B cell (primary cell): ENCODE results near the gene MSH3. TPM values are rescaled to one million over a fixed set of nuclear protein-coding genes. Genes with fewer than 3 reads are reported as not detected.

Source experiments
- ATAC-seq: fragments of 200-7000 bp; cut with Tn5 transposase; one replicate; pipeline ENCODE4 v1.10.0; 2021; ENCODE audit warnings: low read depth, mild to moderate bottlenecking, moderate number of reproducible peaks, moderate library complexity
- CTCF ChIA-PET: fragments of 350-600 bp; sonication (Branson Sonifier 250); formaldehyde crosslinking; loops from one replicate; lab custom pipeline; 2021; ENCODE audit warnings: antibody characterized with exemption, inconsistent platforms; lab: Charles Lee
- POLR2A ChIA-PET: fragments of 350-600 bp; sonication (Branson Sonifier 250); formaldehyde crosslinking; loops from one replicate; lab custom pipeline; 2021; ENCODE audit warnings: antibody characterized with exemption; lab: Charles Lee
- DNase-seq: peaks from one replicate; pipeline ENCODE4 v3.0.0; 2013
- H2AFZ ChIP-seq: 2 replicates; pipeline ENCODE4 v1.6.1; 2012; ENCODE audit warnings: mild to moderate bottlenecking, low read depth, low read length; ENCODE audit not compliant: insufficient read depth, poor library complexity, severe bottlenecking
- H3K27ac ChIP-seq, 2 donors: 1 replicate in 1 of 2; 2 replicates in 1 of 2; pipeline ENCODE4 v1.5.1; 2012 to 2013; ENCODE audit warnings: low read length in 2 of 2, mild to moderate bottlenecking in 2 of 2, moderate library complexity in 1 of 2
- H3K27me3 ChIP-seq, 4 experiments: fragments of 200-600 bp in 1 of 4; sonication (generic) in 1 of 4; replicated peaks in 1 of 4; 1 replicate in 2 of 4; 2 replicates in 2 of 4; pipeline versions ENCODE4 v1.6.1 to v1.7.0; 2013 to 2016; ENCODE audit warnings: low read length in 3 of 4, mild to moderate bottlenecking in 2 of 4, mixed read lengths in 1 of 4, moderate library complexity in 1 of 4; ENCODE audit not compliant: insufficient read depth in 4 of 4, control insufficient read depth in 3 of 4; ENCODE audit errors: control extremely low read depth in 1 of 4
- H3K36me3 ChIP-seq, 2 experiments: replicated peaks in 1 of 2; 1 replicate in 1 of 2; 2 replicates in 1 of 2; pipeline versions ENCODE4 v1.6.1 to v1.7.1; 2013; ENCODE audit warnings: low read length in 1 of 2; ENCODE audit not compliant: insufficient read depth in 2 of 2, control insufficient read depth in 1 of 2; ENCODE audit errors: control extremely low read depth in 1 of 2, extremely low read depth in 1 of 2
- H3K4me1 ChIP-seq, 2 donors: fragments of 200-600 bp in 1 of 2; sonication (generic) in 1 of 2; 1 replicate in 1 of 2; 2 replicates in 1 of 2; pipeline versions ENCODE4 v1.5.1 to v1.6.1; 2013 to 2017; ENCODE audit warnings: low read length in 2 of 2; ENCODE audit not compliant: control insufficient read depth in 2 of 2, insufficient read depth in 2 of 2
- H3K4me2 ChIP-seq: replicated peaks from 2 replicates; pipeline ENCODE3; 2012; ENCODE audit warnings: mild to moderate bottlenecking, low read depth, low read length; ENCODE audit not compliant: poor library complexity, severe bottlenecking
- H3K4me3 ChIP-seq, 5 experiments: fragments of 200-600 bp in 1 of 5; sonication (generic) in 1 of 5; 1 replicate in 3 of 5; 2 replicates in 2 of 5; pipeline versions ENCODE4 v1.5.1 to v1.7.0; 2011 to 2016; ENCODE audit warnings: low read length in 4 of 5, mild to moderate bottlenecking in 4 of 5, low read depth in 2 of 5, control low read depth in 1 of 5, moderate library complexity in 1 of 5; ENCODE audit not compliant: insufficient read depth in 1 of 5; ENCODE audit errors: control extremely low read depth in 1 of 5, extremely low read depth in 1 of 5
- H3K79me2 ChIP-seq: fragments of 200-600 bp; sonication (generic); one replicate; pipeline ENCODE4 v1.6.0; 2016; ENCODE audit warnings: low read length; ENCODE audit not compliant: control insufficient read depth, insufficient read depth
- H3K9ac ChIP-seq: fragments of 200-600 bp; sonication (generic); 2 replicates; pipeline ENCODE4 v1.6.1; 2017; ENCODE audit warnings: mild to moderate bottlenecking, low read length, moderate library complexity
- H3K9me3 ChIP-seq, 3 donors: one replicate each; pipeline versions ENCODE4 v1.6.1 to v1.7.1; 2013; ENCODE audit warnings: low read length in 2 of 3; ENCODE audit not compliant: control insufficient read depth in 2 of 3, insufficient read depth in 1 of 3; ENCODE audit errors: control extremely low read depth in 1 of 3
- H4K20me1 ChIP-seq: 2 replicates; pipeline ENCODE4 v1.6.0; 2012; ENCODE audit warnings: mild to moderate bottlenecking, low read length; ENCODE audit not compliant: insufficient read depth, control insufficient read depth, poor library complexity, severe bottlenecking
- H3K27ac Mint-ChIP-seq: one replicate; pipeline ENCODE4 v1.8.0; 2021; ENCODE audit warnings: mixed read lengths
- H3K27me3 Mint-ChIP-seq: one replicate; pipeline ENCODE4 v1.8.0; 2021; ENCODE audit warnings: mixed read lengths
- H3K4me1 Mint-ChIP-seq: one replicate; pipeline ENCODE4 v1.8.0; 2021; ENCODE audit warnings: mixed read lengths
- H3K4me3 Mint-ChIP-seq: one replicate; pipeline ENCODE4 v1.8.0; 2021; ENCODE audit warnings: mixed read lengths
- H3K9me3 Mint-ChIP-seq: one replicate; pipeline ENCODE4 v1.8.0; 2022; ENCODE audit warnings: mixed read lengths; ENCODE audit not compliant: insufficient read depth
- EZH2 ChIP-seq: IDR thresholded peaks from 2 replicates; pipeline ENCODE4 v1.6.1; 2012; ENCODE audit warnings: borderline replicate concordance, low read depth, mild to moderate bottlenecking, moderate library complexity, low read length; ENCODE audit not compliant: insufficient read depth, poor library complexity, severe bottlenecking
- WGBS: methylation state at CpG from one replicate; pipeline ENCODE4 v1.1.5; 2013; ENCODE audit warnings: missing lambda C conversion rate; ENCODE audit not compliant: insufficient coverage; 5-methylcytosine and 5-hydroxymethylcytosine counted together
- intact Hi-C: fragments of 100-400 bp; cut with micrococcal nuclease; formaldehyde crosslinking; loops from one replicate; pipeline ENCODE4 v1.10.0; 2022
- polyA plus RNA-seq: library from polyadenylated mRNA; depleted of rRNA; stranded (reverse); fragments of >200 nt; gene quantifications from 2 replicates; pipeline ENCODE4 v1.2.3, GENCODE V29; 2012
- total RNA-seq, 2 donors: library from RNA; stranded (reverse); fragments of 120-200 nt in 1 of 2; gene quantifications; 1 replicate in 1 of 2; 2 replicates in 1 of 2; pipeline versions ENCODE4 v1.2.3 to v1.2.4, GENCODE V29; 2013 to 2022
- TF ChIP-seq, protein P1 (sequence below): fragments of 200-600 bp; IDR thresholded peaks from one replicate; pipeline ENCODE4 v1.8.0; 2022; ENCODE audit warnings: antibody characterized with exemption, mild to moderate bottlenecking

The MSH3 gene
- total and polyA plus RNA-seq, 2 donors (not counting 1 experiment from before 2014, with no cell fraction given) = 3.5 to 26.3 TPM

DNA sequence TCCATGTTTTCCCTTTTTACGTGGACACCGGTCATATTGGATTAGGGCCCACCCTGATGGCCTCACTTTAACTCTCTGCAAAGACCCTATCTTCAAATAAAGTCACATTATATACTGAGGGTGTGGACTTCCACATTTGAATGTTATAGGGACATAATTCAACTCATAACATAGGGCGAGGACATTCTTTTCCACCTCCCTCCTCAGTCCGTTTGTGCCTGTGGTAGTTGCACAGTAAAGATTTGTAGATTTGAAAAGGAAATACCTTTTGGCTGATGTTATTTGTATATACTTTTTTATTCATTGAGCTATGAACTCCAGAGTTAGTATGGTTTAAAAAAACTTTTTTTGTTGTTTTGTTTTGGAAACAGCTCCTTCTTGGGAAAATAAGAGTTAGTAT lies 51.3 kb downstream of the MSH3 start:
- Mint-ChIP-seq H3K27ac (no peak overlapping the region), H3K9me3 (no peaks in the 10 kb centered on the region), H3K4me3 (no peak overlapping the region), H3K27me3 (no peaks in the 10 kb centered on the region), H3K4me1 (peaks cover 23% of the 10 kb centered on the region)
- no CpG with 5 or more reads among the region's 4 CpGs for WGBS
- Histone ChIP-seq H3K4me1 (peaks cover 12% of the 10 kb centered on the region in 2 donors), H3K27me3 (no peaks in the 10 kb centered on the region), H4K20me1 (no peaks in the 10 kb centered on the region), H3K4me2 (no peak overlapping the region), H3K79me2 (no peaks in the 10 kb centered on the region), H3K9me3 (peaks cover 0 to 8% (median 0%) of the 10 kb centered on the region in 3 donors), H3K36me3 (peaks cover 7 to 8% of the 10 kb centered on the region in 2 experiments), H2AFZ (no peak overlapping the region), H3K9ac (no peak overlapping the region), H3K4me3 (no peak overlapping the region), H3K27ac (no peak overlapping the region)
- TF ChIP-seq, protein P1, sequence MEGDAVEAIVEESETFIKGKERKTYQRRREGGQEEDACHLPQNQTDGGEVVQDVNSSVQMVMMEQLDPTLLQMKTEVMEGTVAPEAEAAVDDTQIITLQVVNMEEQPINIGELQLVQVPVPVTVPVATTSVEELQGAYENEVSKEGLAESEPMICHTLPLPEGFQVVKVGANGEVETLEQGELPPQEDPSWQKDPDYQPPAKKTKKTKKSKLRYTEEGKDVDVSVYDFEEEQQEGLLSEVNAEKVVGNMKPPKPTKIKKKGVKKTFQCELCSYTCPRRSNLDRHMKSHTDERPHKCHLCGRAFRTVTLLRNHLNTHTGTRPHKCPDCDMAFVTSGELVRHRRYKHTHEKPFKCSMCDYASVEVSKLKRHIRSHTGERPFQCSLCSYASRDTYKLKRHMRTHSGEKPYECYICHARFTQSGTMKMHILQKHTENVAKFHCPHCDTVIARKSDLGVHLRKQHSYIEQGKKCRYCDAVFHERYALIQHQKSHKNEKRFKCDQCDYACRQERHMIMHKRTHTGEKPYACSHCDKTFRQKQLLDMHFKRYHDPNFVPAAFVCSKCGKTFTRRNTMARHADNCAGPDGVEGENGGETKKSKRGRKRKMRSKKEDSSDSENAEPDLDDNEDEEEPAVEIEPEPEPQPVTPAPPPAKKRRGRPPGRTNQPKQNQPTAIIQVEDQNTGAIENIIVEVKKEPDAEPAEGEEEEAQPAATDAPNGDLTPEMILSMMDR = no peak
- no peak for TF ChIP-seq EZH2
- ChIA-PET POLR2A (no interaction called here), CTCF (interaction anchor here (1.3 kb wide), 1 partner anchor 18 kb away, joined by 3 read pairs; no protein-coding TSS in a partner anchor)
- ATAC-seq (no peak), DNase-seq (no peak)
- intact Hi-C loops = no loop called here

DNA sequence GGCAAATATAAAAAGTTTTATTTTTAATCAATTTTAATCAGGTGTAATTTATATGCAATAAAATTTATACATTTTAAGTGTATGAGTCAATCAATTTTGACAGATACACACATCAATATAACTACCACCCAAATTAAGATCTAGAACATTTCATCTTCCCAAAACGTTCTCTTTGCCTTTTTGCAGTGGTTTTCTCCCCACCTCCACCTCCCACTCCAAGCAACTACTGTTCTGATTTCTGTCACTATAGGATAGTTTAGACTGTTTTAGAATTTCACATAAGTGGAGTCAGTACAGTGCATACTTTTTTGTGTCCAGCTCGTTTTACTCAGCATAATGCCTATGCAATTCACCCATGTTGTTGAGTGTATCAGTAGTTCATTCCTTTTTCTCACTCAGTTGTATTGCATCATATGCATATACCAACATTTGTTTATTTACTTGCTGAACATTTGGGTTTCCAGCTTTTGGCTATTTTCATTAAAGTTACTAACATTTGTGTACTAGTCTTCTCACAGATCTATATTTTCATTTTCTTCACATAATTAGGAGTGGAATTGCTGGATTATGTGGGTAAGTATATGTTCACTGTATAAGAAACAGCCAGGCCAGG lies 52.5 kb downstream of the MSH3 start:
- peaks cover 0 to 8% (median 0%) of the 10 kb centered on the region in 3 donors for H3K9me3 ChIP-seq
- intact Hi-C loops = no loop called here
- Mint-ChIP-seq H3K27me3 (no peaks in the 10 kb centered on the region), H3K4me3 (no peak overlapping the region), H3K9me3 (no peaks in the 10 kb centered on the region), H3K4me1 (peaks cover 19% of the 10 kb centered on the region), H3K27ac (no peak overlapping the region)
- DNase-seq = no peak
- H3K79me2 ChIP-seq = no peaks in the 10 kb centered on the region
- TF ChIP-seq, protein P1 = no peak
- TF ChIP-seq EZH2 = no peak
- no peak overlapping the region for H3K9ac ChIP-seq
- no peaks in the 10 kb centered on the region for H4K20me1 ChIP-seq
- no peak overlapping the region for H3K4me3 ChIP-seq
- WGBS = no CpG with 5 or more reads among the region's 2 CpGs
- no peak overlapping the region for H3K27ac ChIP-seq
- peaks cover 5 to 8% of the 10 kb centered on the region in 2 experiments for H3K36me3 ChIP-seq
- H2AFZ ChIP-seq = no peak overlapping the region
- ATAC-seq = no peak
- no peak overlapping the region for H3K4me2 ChIP-seq
- POLR2A ChIA-PET = no interaction called here
- H3K4me1 ChIP-seq = peaks cover 12% of the 10 kb centered on the region in 2 donors
- CTCF ChIA-PET = no interaction called here
- no peaks in the 10 kb centered on the region for H3K27me3 ChIP-seq
